GM21367 (cell line): ENCODE results near the gene ZMYM2.

Experiments
- ATAC-seq: cut with Tn5 transposase; IDR thresholded peaks from one replicate; pipeline ENCODE4 v1.9.1; 2021; ENCODE audit not compliant: unreplicated experiment

ZMYM2 gene

GRCh38 chr13:20131057-20131832 is 172.7 kb downstream of the ZMYM2 start:
- no peak for ATAC-seq

- ATAC-seq = no peak
Measured at GRCh38 chr13:20132052-20132634, 173.6 kb downstream of the ZMYM2 start.

GRCh38 chr13:20134732-20135131 is 176.2 kb downstream of the ZMYM2 start:
- no peak for ATAC-seq

- ATAC-seq = no peak
Measured at GRCh38 chr13:20136781-20137703, 178.5 kb downstream of the ZMYM2 start.

DNA sequence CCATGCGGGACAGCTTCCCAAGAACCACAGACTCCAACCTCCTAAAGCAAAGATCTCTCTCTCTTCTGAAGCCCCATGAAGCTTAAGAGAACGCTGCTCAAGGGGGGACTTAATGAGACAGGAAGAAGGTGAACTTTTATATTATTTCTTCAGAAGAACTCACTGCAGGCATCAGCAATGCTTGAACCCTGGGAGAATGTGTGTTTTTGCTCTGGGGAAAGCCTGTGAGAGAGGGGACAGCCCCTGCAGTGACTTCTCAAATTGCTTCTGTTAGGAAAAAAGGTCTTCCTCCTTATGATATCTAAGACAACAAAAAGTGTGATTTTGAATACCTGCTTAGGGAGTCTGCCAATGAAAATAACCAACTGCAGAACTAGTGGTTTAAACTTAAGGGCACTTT is 179.3 kb downstream of the ZMYM2 start:
- no peak for ATAC-seq

DNA sequence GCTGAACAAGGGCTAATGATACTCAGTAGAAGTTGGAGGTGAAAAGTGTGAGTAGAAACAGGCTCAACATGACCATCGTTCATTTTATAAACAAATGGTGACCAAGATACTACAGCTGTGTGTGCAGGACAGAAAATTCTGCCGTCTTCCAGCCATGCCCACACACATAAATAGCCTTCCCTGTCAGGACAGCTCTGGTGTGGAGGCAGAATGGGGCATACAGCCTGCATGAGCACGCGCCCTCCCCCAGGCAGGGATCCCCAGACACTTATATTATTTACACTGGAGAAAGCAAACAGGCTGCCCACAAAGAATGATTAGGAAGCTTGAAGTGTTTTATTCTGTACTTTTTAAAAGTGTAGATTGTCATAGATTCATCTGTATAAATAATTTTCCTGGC is 182.0 kb downstream of the ZMYM2 start:
- no peak for ATAC-seq
